Fibroblast of peridontal ligament (primary cell): ENCODE data around the gene ECHS1.

Source experiments
- DNase-seq: peaks from one replicate; pipeline ENCODE4 v3.0.0-alpha.2; 2010; ENCODE audit errors: extremely low read depth

The ECHS1 gene

DNA sequence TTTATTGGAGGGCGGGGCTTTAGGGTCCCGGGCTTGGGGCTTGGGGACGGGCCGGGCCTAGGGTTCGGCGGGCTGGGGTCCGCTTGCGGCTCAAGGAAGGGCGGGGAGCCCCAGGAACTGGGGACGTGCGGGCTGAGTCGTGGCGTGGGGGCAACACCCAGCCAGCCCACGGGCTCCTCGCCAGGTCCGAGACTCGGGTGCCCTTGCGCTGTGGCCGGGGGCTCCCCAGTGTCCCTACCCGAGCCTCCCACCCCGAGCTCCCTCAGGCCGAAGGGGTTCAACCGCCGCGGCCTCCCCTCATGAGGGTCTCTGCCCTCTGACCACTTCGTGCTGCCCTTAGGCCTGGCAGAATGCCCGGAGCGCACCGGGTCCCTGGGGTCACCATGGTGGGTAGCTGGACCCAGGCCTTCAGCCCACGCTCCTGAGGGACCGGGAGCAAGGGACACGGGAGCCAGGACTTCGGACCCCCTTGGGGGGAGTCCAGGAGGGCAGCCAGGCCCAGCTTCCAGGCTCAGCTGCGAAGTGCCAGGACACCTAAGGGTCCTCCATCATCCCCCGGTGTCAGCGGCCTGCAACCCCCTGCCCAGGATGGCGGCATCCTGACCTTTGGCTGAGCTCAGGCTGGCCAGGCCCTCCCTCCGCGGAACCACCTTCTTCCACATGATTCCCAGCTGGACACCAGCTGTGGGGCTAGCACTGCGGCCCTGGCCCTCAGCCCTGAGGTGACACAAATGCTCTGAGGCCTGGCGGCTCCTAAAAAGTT, 14.8 kb downstream of the ECHS1 start:
- DNase-seq: no peak

DNA sequence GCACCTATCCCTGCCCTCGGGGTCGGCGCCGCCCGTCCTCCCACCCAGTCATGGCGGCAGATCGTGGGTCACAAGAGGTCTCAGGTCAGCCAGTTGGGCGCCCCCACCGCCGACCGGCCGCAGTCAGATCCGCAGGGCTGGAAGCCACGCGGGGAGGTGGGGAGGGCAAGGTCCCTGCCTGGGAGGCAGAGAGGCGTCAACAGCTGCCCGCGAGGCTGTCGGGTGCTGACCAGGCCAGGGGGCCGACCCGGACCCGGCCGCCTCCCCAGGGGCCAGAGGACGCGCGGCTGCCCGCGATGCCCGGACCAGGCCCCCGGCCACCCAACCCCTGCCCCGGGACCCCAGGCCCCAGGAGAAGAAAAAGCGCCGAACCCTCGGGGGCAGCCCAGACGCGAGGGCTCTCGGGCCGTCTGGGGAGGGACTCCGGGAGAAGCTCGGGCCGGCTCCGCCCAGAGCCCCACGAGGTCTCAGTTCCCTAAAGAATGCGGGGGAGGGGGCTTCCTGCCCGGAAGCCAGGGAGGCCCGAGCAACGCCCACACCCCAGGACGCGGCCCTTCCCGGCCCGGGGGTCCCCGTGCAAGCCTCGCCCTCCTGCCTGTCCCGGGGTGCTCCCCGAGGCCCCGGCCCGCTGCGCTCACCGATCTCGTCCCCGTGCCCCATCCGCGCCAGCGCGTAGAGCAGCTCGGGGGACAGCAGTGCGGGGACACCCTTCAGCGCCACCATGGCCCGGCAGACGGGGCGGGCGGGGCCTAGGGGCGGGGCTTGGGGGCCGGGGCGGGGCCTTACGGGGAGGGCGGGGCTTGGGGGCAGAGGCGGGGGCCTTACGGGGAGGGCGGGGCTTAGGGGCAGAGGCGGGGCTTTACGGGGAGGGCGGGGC, 15.6 kb downstream of the ECHS1 start, which contains the start of gene FUOM:
FUOM (minus strand) TSS at position 735 of the 877 bp plus-strand sequence; CDS start at position 723, 12 bp downstream.
- DNase-seq: peak; percentile 10

GRCh38 chr10:133356549-133357284, 16.4 kb downstream of the ECHS1 start:
- no peak for DNase-seq

GRCh38 chr10:133355991-133356390, 17.2 kb downstream of the ECHS1 start:
- no peak for DNase-seq

DNA sequence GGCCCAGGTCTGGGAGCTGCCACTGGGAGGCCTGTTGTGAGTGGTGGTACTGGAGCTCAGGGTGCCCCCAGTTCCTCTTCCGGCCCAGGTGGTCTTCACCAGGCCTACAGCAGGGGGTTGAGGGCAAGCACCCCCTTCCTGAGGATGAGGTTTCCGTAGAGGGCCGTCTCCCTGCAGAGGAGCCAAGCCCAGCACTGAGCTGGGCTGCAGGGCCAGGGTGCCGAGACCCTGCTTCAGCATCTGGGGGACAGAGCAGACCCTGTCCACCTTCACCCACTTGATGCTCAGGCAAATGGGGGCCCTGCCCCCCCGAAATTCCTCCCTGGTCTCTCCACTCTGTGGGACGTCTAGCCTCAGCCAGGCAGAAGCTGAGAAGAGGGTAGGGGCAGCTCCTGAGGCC, 17.9 kb downstream of the ECHS1 start:
- no peak for DNase-seq

- no peak for DNase-seq
These were observed 18.4 kb downstream of the ECHS1 start for GRCh38 chr10:133354672-133355240.

GRCh38 chr10:133353988-133354605, 19.1 kb downstream of the ECHS1 start:
- no peak for DNase-seq

- no peak for DNase-seq
These were observed 19.8 kb downstream of the ECHS1 start for GRCh38 chr10:133353202-133353959.

GRCh38 chr10:133351408-133352318, 21.5 kb downstream of the ECHS1 start:
- DNase-seq: no peak

GRCh38 chr10:133350950-133351329, 22.2 kb downstream of the ECHS1 start:
- no peak for DNase-seq

GRCh38 chr10:133350283-133350949, 22.7 kb downstream of the ECHS1 start:
- DNase-seq: no peak

- DNase-seq: no peak
These were observed 23.6 kb downstream of the ECHS1 start for GRCh38 chr10:133349577-133350011.

GRCh38 chr10:133349160-133349568, 24.0 kb downstream of the ECHS1 start:
- DNase-seq: no peak

DNA sequence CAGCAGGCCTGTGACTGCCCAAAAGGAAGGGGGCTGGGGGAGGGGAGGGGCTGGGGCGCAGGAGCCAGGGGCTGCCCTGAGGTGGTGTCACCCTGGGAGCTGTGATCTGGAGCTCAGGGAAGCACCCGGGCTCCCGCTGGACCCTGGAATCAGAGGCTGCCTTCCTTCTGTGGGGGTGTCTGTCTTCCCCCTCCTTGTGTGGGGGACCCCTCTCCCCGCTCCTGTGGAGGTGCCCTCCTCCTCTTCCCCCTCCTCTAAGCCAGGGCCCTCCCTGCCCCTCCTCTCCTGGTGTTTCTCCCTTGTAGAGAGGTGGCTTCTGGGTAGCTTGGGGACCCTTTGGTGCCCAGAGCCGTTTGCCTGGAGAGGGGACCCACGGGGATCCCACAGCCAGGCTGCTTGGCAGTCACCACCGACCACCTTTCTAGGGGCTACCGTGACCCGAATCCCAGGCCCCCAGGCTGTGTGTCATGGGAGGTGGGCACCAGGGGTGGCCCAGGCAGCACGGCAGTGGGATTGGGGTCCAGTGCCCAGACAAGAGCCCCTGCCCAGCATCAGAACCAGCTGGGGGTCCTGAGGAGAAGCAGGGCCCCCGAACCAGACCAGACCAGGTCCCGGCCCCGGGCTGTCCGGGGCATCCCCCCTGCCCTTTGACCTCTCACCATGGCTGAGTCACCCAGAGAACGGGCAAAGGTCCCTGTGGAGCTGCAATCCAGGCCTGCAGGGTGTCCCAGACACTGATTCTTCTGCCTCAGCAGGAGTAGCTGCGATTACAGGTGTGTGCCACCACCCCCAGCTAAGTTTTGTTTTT, 25.2 kb downstream of the ECHS1 start:
- no peak for DNase-seq

DNA sequence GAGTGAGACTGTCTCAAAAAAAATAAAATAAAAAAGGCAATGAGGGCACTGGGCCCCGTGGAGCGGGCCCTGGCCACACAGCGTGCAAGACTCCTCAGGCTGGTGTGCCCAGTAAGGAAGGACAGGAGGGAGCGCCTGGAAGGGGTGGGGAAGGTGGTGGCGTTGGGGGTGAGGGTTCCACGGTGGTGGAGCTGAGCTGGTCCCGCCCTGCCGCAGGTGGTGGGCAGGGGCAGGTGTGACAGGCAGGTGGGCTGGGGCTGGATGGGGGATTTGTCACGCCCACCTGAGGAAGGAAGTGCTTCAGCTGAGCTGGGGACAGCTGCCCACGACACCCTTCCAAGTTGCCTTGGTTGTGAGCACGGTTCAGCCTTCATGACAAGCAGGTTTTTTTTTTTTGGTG, 26.7 kb downstream of the ECHS1 start:
- no peak for DNase-seq

DNA sequence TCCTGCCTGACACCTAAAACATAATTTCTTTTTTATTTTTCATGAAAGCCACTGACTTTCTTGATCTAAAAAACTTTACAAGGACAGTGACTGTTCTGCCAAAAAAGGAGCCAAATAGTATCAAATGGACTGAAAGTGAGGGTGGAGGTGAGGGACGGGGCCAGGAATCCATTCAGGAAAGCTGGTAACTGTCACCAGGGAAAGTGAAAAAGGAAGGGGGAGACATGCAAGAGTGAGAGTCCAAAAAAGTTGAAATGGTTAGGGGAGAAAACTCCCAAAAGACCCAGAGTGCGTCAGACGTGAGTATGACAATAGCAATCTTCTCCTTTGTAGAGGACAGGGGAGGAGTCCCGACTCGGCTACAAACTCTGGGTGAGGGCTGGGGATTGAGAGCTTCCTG, 28.9 kb downstream of the ECHS1 start:
- DNase-seq: no peak

DNA sequence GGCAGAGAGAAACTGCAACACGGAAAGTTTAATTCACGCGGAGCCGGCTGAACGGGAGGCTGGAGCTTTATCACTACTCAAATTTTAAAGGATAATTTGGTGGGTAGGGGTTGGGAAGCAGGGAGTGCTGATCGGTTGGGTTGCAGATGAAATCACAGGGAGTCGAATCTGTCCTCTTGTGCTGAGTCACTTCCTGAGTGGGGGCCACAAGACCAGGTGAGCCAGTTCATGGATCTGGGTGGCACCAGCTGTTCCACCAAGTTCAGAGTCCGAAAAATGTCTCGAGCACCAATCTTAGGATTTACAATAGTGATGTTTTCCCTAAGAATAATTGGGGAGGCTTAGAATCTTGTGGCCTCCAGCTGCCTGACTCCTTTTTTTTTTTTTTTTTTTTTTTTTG, 29.6 kb downstream of the ECHS1 start:
- no peak for DNase-seq

GRCh38 chr10:133342942-133343341, 30.2 kb downstream of the ECHS1 start:
- DNase-seq: no peak
